Neural cell (in vitro differentiated cells): ENCODE data around the gene EXOC4. TPM values are rescaled to one million over a fixed set of nuclear protein-coding genes. Genes with fewer than 3 reads are reported as not detected.

ENCODE experiments used
- H2AFZ ChIP-seq: fragments of 200-600, 300-800 bp; sonication (generic), shearing (Covaris generic); 2 replicates; pipeline ENCODE4 v1.6.0; 2014; ENCODE audit warnings: low read depth, mild to moderate bottlenecking, antibody characterized with exemption, low read length, moderate library complexity
- H3F3A ChIP-seq: fragments of 200-600 bp; shearing (Covaris generic); 2 replicates; pipeline ENCODE4 v1.6.1; 2016; ENCODE audit warnings: mild to moderate bottlenecking, moderate library complexity, mixed read lengths, antibody characterized with exemption, low read length; ENCODE audit not compliant: insufficient read depth, poor library complexity, severe bottlenecking
- H3K27ac ChIP-seq: fragments of 200-600, 300-800 bp; sonication (generic), shearing (Covaris generic); 2 replicates; pipeline ENCODE4 v1.5.1; 2014; ENCODE audit warnings: mild to moderate bottlenecking, low read length, moderate library complexity
- H3K27me3 ChIP-seq: fragments of 300-800, 200-600 bp; sonication (generic), shearing (Covaris generic); 2 replicates; pipeline ENCODE4 v1.6.0; 2014; ENCODE audit warnings: mild to moderate bottlenecking, low read depth, low read length, moderate library complexity; ENCODE audit not compliant: insufficient read depth
- H3K36me3 ChIP-seq: fragments of 300-800, 200-600 bp; sonication (generic), shearing (Covaris generic); 2 replicates; pipeline ENCODE4 v1.5.1; 2014; ENCODE audit warnings: mild to moderate bottlenecking, antibody characterized with exemption, low read length, moderate library complexity; ENCODE audit not compliant: insufficient read depth
- H3K4me2 ChIP-seq: fragments of 300-800, 200-600 bp; sonication (generic), shearing (Covaris generic); 2 replicates; pipeline ENCODE4 v1.6.0; 2014; ENCODE audit warnings: mild to moderate bottlenecking, low read length
- H3K4me3 ChIP-seq: fragments of 300-800, 200-600 bp; sonication (generic), shearing (Covaris generic); 2 replicates; pipeline ENCODE4 v1.5.1; 2014; ENCODE audit warnings: mild to moderate bottlenecking, low read length, moderate library complexity
- H3K79me2 ChIP-seq: fragments of 200-600 bp; shearing (Covaris generic); replicated peaks from 2 replicates; pipeline ENCODE4 v1.6.0; 2014; ENCODE audit warnings: mild to moderate bottlenecking, low read length, moderate library complexity; ENCODE audit not compliant: insufficient read depth
- H3K9ac ChIP-seq: fragments of 300-800, 200-600 bp; sonication (generic), shearing (Covaris generic); 2 replicates; pipeline ENCODE4 v1.6.1; 2016; ENCODE audit warnings: mild to moderate bottlenecking, low read length, mixed read lengths
- H3K9me2 ChIP-seq: fragments of 200-600 bp; shearing (Covaris generic); 2 replicates; pipeline ENCODE4 v1.6.1; 2016; ENCODE audit warnings: mild to moderate bottlenecking, low read length, mixed read lengths; ENCODE audit not compliant: insufficient read depth
- H3K9me3 ChIP-seq: fragments of 200-600, 300-800 bp; sonication (generic), shearing (Covaris generic); 2 replicates; pipeline ENCODE4 v1.6.1; 2016; ENCODE audit warnings: mild to moderate bottlenecking, mixed run types, low read length, moderate library complexity, mixed read lengths
- H4K20me1 ChIP-seq: fragments of 200-600 bp; shearing (Covaris generic); 2 replicates; pipeline ENCODE4 v1.6.1; 2016; ENCODE audit warnings: mild to moderate bottlenecking, mixed run types; ENCODE audit not compliant: insufficient read depth
- EP300 ChIP-seq: fragments of 450-650 bp; conservative IDR thresholded peaks from 2 replicates; pipeline ENCODE4 v1.6.1; 2014; ENCODE audit warnings: antibody characterized with exemption, mild to moderate bottlenecking, moderate library complexity; ENCODE audit not compliant: poor library complexity, severe bottlenecking
- EZH2 ChIP-seq: fragments of 200-600, 300-800 bp; shearing (Covaris generic), sonication (generic); IDR thresholded peaks from 2 replicates; pipeline ENCODE4 v1.6.1; 2014; ENCODE audit warnings: antibody characterized with exemption, low read length, borderline replicate concordance, mild to moderate bottlenecking; ENCODE audit not compliant: insufficient read depth, poor library complexity, severe bottlenecking
- MXI1 ChIP-seq: fragments of 450-650 bp; conservative IDR thresholded peaks from 2 replicates; pipeline ENCODE4 v1.6.1; 2014; ENCODE audit warnings: antibody characterized with exemption, mild to moderate bottlenecking; ENCODE audit not compliant: poor library complexity, severe bottlenecking
- POLR2AphosphoS5 ChIP-seq: IDR thresholded peaks from 2 replicates; pipeline ENCODE4 v1.6.1; 2012
- RAD21 ChIP-seq: fragments of 450-650 bp; conservative IDR thresholded peaks from 2 replicates; pipeline ENCODE4 v1.6.1; 2014; ENCODE audit warnings: antibody characterized with exemption, mild to moderate bottlenecking, moderate library complexity
- SMC3 ChIP-seq: fragments of 450-650 bp; conservative IDR thresholded peaks from 2 replicates; pipeline ENCODE4 v1.6.1; 2014; ENCODE audit warnings: antibody characterized with exemption, mild to moderate bottlenecking, moderate library complexity; ENCODE audit not compliant: poor library complexity
- TAF1 ChIP-seq: IDR thresholded peaks from 2 replicates; pipeline ENCODE4 v1.6.1; 2012; ENCODE audit warnings: low read depth
- polyA plus RNA-seq: library from polyadenylated mRNA; depleted of rRNA; stranded (reverse); fragments of >200 nt; gene quantifications from 2 replicates; pipeline ENCODE4 v1.2.3, GENCODE V29; 2014
- TF ChIP-seq, protein P1 (sequence below): IDR thresholded peaks from 2 replicates; pipeline ENCODE4 v1.6.1; 2012; ENCODE audit warnings: borderline replicate concordance
- TF ChIP-seq, protein P2 (sequence below): fragments of 450-650 bp; IDR thresholded peaks from 2 replicates; pipeline ENCODE4 v1.5.1; 2014; ENCODE audit warnings: antibody characterized with exemption, mild to moderate bottlenecking, moderate library complexity; ENCODE audit not compliant: poor library complexity, severe bottlenecking

The EXOC4 gene
- polyA plus RNA-seq, 1 donor from 2014 or later: 36.5 TPM

- no peaks in the 10 kb centered on the region for H3K9me3 ChIP-seq
- no peak overlapping the region for H3K9ac ChIP-seq
- no peak overlapping the region for H3K4me2 ChIP-seq
- H3K27me3 ChIP-seq: no peaks in the 10 kb centered on the region
- H3K36me3 ChIP-seq: peaks cover 4% of the 10 kb centered on the region
- H4K20me1 ChIP-seq: no peaks in the 10 kb centered on the region
- H3F3A ChIP-seq: no peaks in the 10 kb centered on the region
- no peak overlapping the region for H3K4me3 ChIP-seq
- no peak overlapping the region for H3K27ac ChIP-seq
- no peaks in the 10 kb centered on the region for H3K9me2 ChIP-seq
- no peak overlapping the region for H2AFZ ChIP-seq
- no peaks in the 10 kb centered on the region for H3K79me2 ChIP-seq
- TF ChIP-seq, protein P1, sequence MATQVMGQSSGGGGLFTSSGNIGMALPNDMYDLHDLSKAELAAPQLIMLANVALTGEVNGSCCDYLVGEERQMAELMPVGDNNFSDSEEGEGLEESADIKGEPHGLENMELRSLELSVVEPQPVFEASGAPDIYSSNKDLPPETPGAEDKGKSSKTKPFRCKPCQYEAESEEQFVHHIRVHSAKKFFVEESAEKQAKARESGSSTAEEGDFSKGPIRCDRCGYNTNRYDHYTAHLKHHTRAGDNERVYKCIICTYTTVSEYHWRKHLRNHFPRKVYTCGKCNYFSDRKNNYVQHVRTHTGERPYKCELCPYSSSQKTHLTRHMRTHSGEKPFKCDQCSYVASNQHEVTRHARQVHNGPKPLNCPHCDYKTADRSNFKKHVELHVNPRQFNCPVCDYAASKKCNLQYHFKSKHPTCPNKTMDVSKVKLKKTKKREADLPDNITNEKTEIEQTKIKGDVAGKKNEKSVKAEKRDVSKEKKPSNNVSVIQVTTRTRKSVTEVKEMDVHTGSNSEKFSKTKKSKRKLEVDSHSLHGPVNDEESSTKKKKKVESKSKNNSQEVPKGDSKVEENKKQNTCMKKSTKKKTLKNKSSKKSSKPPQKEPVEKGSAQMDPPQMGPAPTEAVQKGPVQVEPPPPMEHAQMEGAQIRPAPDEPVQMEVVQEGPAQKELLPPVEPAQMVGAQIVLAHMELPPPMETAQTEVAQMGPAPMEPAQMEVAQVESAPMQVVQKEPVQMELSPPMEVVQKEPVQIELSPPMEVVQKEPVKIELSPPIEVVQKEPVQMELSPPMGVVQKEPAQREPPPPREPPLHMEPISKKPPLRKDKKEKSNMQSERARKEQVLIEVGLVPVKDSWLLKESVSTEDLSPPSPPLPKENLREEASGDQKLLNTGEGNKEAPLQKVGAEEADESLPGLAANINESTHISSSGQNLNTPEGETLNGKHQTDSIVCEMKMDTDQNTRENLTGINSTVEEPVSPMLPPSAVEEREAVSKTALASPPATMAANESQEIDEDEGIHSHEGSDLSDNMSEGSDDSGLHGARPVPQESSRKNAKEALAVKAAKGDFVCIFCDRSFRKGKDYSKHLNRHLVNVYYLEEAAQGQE: no peak
- TF ChIP-seq POLR2AphosphoS5: no peak
- TF ChIP-seq, protein P2, sequence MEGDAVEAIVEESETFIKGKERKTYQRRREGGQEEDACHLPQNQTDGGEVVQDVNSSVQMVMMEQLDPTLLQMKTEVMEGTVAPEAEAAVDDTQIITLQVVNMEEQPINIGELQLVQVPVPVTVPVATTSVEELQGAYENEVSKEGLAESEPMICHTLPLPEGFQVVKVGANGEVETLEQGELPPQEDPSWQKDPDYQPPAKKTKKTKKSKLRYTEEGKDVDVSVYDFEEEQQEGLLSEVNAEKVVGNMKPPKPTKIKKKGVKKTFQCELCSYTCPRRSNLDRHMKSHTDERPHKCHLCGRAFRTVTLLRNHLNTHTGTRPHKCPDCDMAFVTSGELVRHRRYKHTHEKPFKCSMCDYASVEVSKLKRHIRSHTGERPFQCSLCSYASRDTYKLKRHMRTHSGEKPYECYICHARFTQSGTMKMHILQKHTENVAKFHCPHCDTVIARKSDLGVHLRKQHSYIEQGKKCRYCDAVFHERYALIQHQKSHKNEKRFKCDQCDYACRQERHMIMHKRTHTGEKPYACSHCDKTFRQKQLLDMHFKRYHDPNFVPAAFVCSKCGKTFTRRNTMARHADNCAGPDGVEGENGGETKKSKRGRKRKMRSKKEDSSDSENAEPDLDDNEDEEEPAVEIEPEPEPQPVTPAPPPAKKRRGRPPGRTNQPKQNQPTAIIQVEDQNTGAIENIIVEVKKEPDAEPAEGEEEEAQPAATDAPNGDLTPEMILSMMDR: no peak
- no peak for TF ChIP-seq SMC3
- no peak for TF ChIP-seq TAF1
- TF ChIP-seq EP300: no peak
- no peak for TF ChIP-seq RAD21
- no peak for TF ChIP-seq EZH2
- TF ChIP-seq MXI1: no peak
Observed at GRCh38 chr7:133284092-133284491, 31.2 kb downstream of the EXOC4 start.

DNA sequence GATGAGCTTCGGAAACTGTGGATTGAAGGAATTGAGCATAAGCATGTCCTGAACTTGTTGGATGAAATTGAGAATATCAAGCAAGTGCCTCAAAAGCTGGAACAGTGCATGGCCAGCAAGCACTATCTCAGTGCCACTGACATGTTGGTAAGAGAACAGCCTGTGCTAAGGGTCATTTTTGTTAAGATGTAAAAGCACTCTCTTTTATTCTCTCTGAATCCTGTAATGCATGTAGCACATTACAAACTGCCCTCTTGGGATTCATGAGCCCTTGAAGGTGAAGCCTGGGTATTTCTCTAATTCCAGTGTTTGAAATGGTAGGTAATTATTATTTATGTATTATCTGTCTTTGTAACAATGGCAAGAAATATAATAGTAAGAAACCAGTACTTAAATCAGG lies 36.1 kb downstream of the EXOC4 start:
- H3K27ac ChIP-seq: no peak overlapping the region
- H4K20me1 ChIP-seq: no peaks in the 10 kb centered on the region
- H3F3A ChIP-seq: no peaks in the 10 kb centered on the region
- no peaks in the 10 kb centered on the region for H3K79me2 ChIP-seq
- H3K4me3 ChIP-seq: no peak overlapping the region
- no peaks in the 10 kb centered on the region for H3K9me2 ChIP-seq
- no peaks in the 10 kb centered on the region for H3K36me3 ChIP-seq
- TF ChIP-seq EP300 (no peak), POLR2AphosphoS5 (no peak), SMC3 (no peak), TAF1 (no peak)
- TF ChIP-seq, protein P2: no peak
- H3K9me3 ChIP-seq: peaks cover 3% of the 10 kb centered on the region
- H3K27me3 ChIP-seq: no peaks in the 10 kb centered on the region
- no peak overlapping the region for H2AFZ ChIP-seq
- no peak overlapping the region for H3K9ac ChIP-seq
- no peak overlapping the region for H3K4me2 ChIP-seq
